Endodermal cell (in vitro differentiated cells): Measurements from ENCODE around the gene CREM. TPM values are rescaled to one million over a fixed set of nuclear protein-coding genes. Genes with fewer than 3 reads are reported as not detected.

ENCODE experiments used
- DNase-seq: peaks from one replicate; pipeline ENCODE4 v3.0.0-alpha.2; 2017
- H3K27ac ChIP-seq: 2 replicates; pipeline ENCODE4 v1.5.1; 2013; ENCODE audit warnings: mild to moderate bottlenecking, low read depth, low read length, moderate library complexity
- H3K27me3 ChIP-seq: 2 replicates; pipeline ENCODE4 v1.6.1; 2013; ENCODE audit warnings: mild to moderate bottlenecking, low read length, moderate library complexity; ENCODE audit not compliant: insufficient read depth, control insufficient read depth, poor library complexity, severe bottlenecking
- H3K36me3 ChIP-seq: 2 replicates; pipeline ENCODE4 v1.7.0; 2013; ENCODE audit warnings: mild to moderate bottlenecking, low read length, moderate library complexity; ENCODE audit not compliant: control insufficient read depth, insufficient read depth
- H3K4me1 ChIP-seq: one replicate; pipeline ENCODE4 v1.7.0; 2013; ENCODE audit warnings: low read length; ENCODE audit not compliant: control insufficient read depth, insufficient read depth
- H3K4me3 ChIP-seq: 2 replicates; pipeline ENCODE4 v1.5.1; 2013; ENCODE audit warnings: mild to moderate bottlenecking, low read length, moderate library complexity
- H3K9ac ChIP-seq: 2 replicates; pipeline ENCODE4 v1.6.1; 2013; ENCODE audit warnings: mild to moderate bottlenecking, low read length, moderate library complexity; ENCODE audit not compliant: poor library complexity, severe bottlenecking; ENCODE audit errors: extremely low read depth
- H3K9me3 ChIP-seq: 2 replicates; pipeline ENCODE4 v1.6.1; 2013; ENCODE audit warnings: mild to moderate bottlenecking, low read length, moderate library complexity; ENCODE audit not compliant: control insufficient read depth
- H3K27ac Mint-ChIP-seq: 2 replicates; pipeline ENCODE4 v1.8.0; 2020; ENCODE audit warnings: mixed read lengths
- H3K27me3 Mint-ChIP-seq: 2 replicates; pipeline ENCODE4 v1.8.0; 2021; ENCODE audit warnings: mild to moderate bottlenecking, mixed read lengths; ENCODE audit not compliant: insufficient read depth
- H3K36me3 Mint-ChIP-seq: 2 replicates; pipeline ENCODE4 v1.8.0; 2020; ENCODE audit warnings: low read depth, mixed read lengths
- H3K4me1 Mint-ChIP-seq: 2 replicates; pipeline ENCODE4 v1.8.0; 2020; ENCODE audit warnings: mixed read lengths
- H3K4me3 Mint-ChIP-seq: 2 replicates; pipeline ENCODE4 v1.8.0; 2020; ENCODE audit warnings: mild to moderate bottlenecking, moderate library complexity, mixed read lengths
- H3K9me3 Mint-ChIP-seq: 2 replicates; pipeline ENCODE4 v1.8.0; 2020; ENCODE audit warnings: mild to moderate bottlenecking, mixed read lengths
- CTCF ChIP-seq: fragments of 200-600 bp; sonication (generic); conservative IDR thresholded peaks from 2 replicates; pipeline ENCODE4 v1.5.0; 2021; ENCODE audit warnings: antibody characterized with exemption, mild to moderate bottlenecking
- WGBS, 2 experiments: methylation state at CpG; one replicate each; pipeline versions ENCODE4 v1.1.5 to v1.1.7; 2013; ENCODE audit warnings: missing lambda C conversion rate in 2 of 2, mixed read lengths in 1 of 2; ENCODE audit not compliant: insufficient coverage in 1 of 2, insufficient read length in 1 of 2; 5-methylcytosine and 5-hydroxymethylcytosine counted together
- total RNA-seq, 2 donors: library from RNA; stranded (reverse); fragmentation: NEBNext Ultra II Directional in 1 of 2; extraction: Animal tissue kit (Norgen Biotek cat#: 25700) in 1 of 2; gene quantifications; 2 replicates in 1 of 2; 3 replicates in 1 of 2; pipeline ENCODE4 v1.2.1, GENCODE V29; 2021

The CREM gene
- total RNA-seq, 2 donors from 2014 or later, result 31.5 to 35.3 TPM

- TF ChIP-seq CTCF, result no peak
- Mint-ChIP-seq H3K27ac (no peak overlapping the region), H3K36me3 (no peaks in the 10 kb centered on the region), H3K9me3 (no peaks in the 10 kb centered on the region), H3K27me3 (no peaks in the 10 kb centered on the region), H3K4me1 (peaks cover 5% of the 10 kb centered on the region), H3K4me3 (no peak overlapping the region)
- Histone ChIP-seq H3K27ac (no peak overlapping the region), H3K4me1 (peaks cover 4% of the 10 kb centered on the region), H3K9ac (no peak overlapping the region), H3K27me3 (no peaks in the 10 kb centered on the region), H3K9me3 (no peaks in the 10 kb centered on the region), H3K4me3 (no peak overlapping the region), H3K36me3 (no peaks in the 10 kb centered on the region)
- 95 to 96% methylated on average over 3 to 4 of the region's 4 CpGs for WGBS, 2 experiments
- DNase-seq, result no peak
Observed at GRCh38 chr10:35231646-35232045, 105.0 kb downstream of the CREM start.

GRCh38 chr10:35232527-35232926, 105.9 kb downstream of the CREM start:
- DNase-seq, result no peak
- no peak for TF ChIP-seq CTCF
- no peak overlapping the region for H3K27ac Mint-ChIP-seq
- H3K4me1 ChIP-seq, result peaks cover 4% of the 10 kb centered on the region
- no peak overlapping the region for H3K27ac ChIP-seq
- no peak overlapping the region for H3K4me3 ChIP-seq
- H3K4me3 Mint-ChIP-seq, result no peak overlapping the region
- no peaks in the 10 kb centered on the region for H3K9me3 Mint-ChIP-seq
- no peaks in the 10 kb centered on the region for H3K27me3 ChIP-seq
- H3K36me3 ChIP-seq, result no peaks in the 10 kb centered on the region
- H3K36me3 Mint-ChIP-seq, result no peaks in the 10 kb centered on the region
- no peak overlapping the region for H3K9ac ChIP-seq
- H3K9me3 ChIP-seq, result no peaks in the 10 kb centered on the region
- WGBS, 2 experiments, result 91 to 100% methylated on average over 3 of the region's 3 CpGs
- no peaks in the 10 kb centered on the region for H3K27me3 Mint-ChIP-seq
- H3K4me1 Mint-ChIP-seq, result peaks cover 5% of the 10 kb centered on the region

- no peak overlapping the region for H3K4me3 ChIP-seq
- no peaks in the 10 kb centered on the region for H3K27me3 ChIP-seq
- no peak overlapping the region for H3K27ac Mint-ChIP-seq
- peaks cover 5% of the 10 kb centered on the region for H3K4me1 Mint-ChIP-seq
- WGBS, 2 experiments, result 91% methylated on average over 7 of the region's 8 CpGs; no CpG with 5 or more reads in 1 of the 2 experiments
- H3K9me3 Mint-ChIP-seq, result no peaks in the 10 kb centered on the region
- H3K36me3 Mint-ChIP-seq, result no peaks in the 10 kb centered on the region
- TF ChIP-seq CTCF, result no peak
- H3K36me3 ChIP-seq, result no peaks in the 10 kb centered on the region
- no peak overlapping the region for H3K4me3 Mint-ChIP-seq
- H3K9ac ChIP-seq, result no peak overlapping the region
- H3K9me3 ChIP-seq, result no peaks in the 10 kb centered on the region
- H3K4me1 ChIP-seq, result peaks cover 4% of the 10 kb centered on the region
- H3K27ac ChIP-seq, result no peak overlapping the region
- no peaks in the 10 kb centered on the region for H3K27me3 Mint-ChIP-seq
- no peak for DNase-seq
Observed at GRCh38 chr10:35234073-35234472, 107.4 kb downstream of the CREM start.
